HG03354 (cell line): ENCODE results near the gene ITPR1.
A peak's percentile ranks its signal among the peaks of the same experiment; 100 is the strongest.

Source experiments
- ATAC-seq: cut with Tn5 transposase; IDR thresholded peaks from one replicate; pipeline ENCODE4 v1.9.1; 2021; ENCODE audit warnings: mild to moderate bottlenecking; ENCODE audit not compliant: unreplicated experiment, poor library complexity, severe bottlenecking

The ITPR1 gene

GRCh38 chr3:4809922-4810321 is 316.8 kb downstream of the ITPR1 start:
- no peak for ATAC-seq

GRCh38 chr3:4812591-4812990 is 319.4 kb downstream of the ITPR1 start:
- ATAC-seq, result no peak

GRCh38 chr3:4813909-4814304 is 320.8 kb downstream of the ITPR1 start:
- ATAC-seq, result no peak

- ATAC-seq, result no peak
These were observed 321.3 kb downstream of the ITPR1 start for GRCh38 chr3:4814305-4814903.

- ATAC-seq, result no peak
These were observed 321.9 kb downstream of the ITPR1 start for GRCh38 chr3:4814904-4815574.

- no peak for ATAC-seq
These were observed 323.2 kb downstream of the ITPR1 start for GRCh38 chr3:4816306-4816705.

- no peak for ATAC-seq
These were observed 323.6 kb downstream of the ITPR1 start for GRCh38 chr3:4816718-4817117.

GRCh38 chr3:4817128-4817527 is 324.0 kb downstream of the ITPR1 start:
- ATAC-seq, result no peak

GRCh38 chr3:4818164-4818563 is 325.0 kb downstream of the ITPR1 start:
- ATAC-seq, result no peak

GRCh38 chr3:4818986-4819693 is 326.0 kb downstream of the ITPR1 start:
- no peak for ATAC-seq

GRCh38 chr3:4819746-4820145 is 326.6 kb downstream of the ITPR1 start:
- no peak for ATAC-seq

GRCh38 chr3:4820296-4821121 is 327.4 kb downstream of the ITPR1 start:
- no peak for ATAC-seq

- no peak for ATAC-seq
These were observed 328.2 kb downstream of the ITPR1 start for GRCh38 chr3:4821338-4821737.

- peak; percentile 60 for ATAC-seq
These were observed 328.8 kb downstream of the ITPR1 start for GRCh38 chr3:4821975-4822374.

GRCh38 chr3:4822568-4822967 is 329.4 kb downstream of the ITPR1 start:
- ATAC-seq, result no peak

GRCh38 chr3:4823385-4823784 is 330.2 kb downstream of the ITPR1 start:
- ATAC-seq, result no peak

- no peak for ATAC-seq
These were observed 331.1 kb downstream of the ITPR1 start for GRCh38 chr3:4823986-4824925.

GRCh38 chr3:4824926-4825325 is 331.8 kb downstream of the ITPR1 start:
- no peak for ATAC-seq
